RKO (cell line): ENCODE measurements around the gene FAM83F.
A peak's percentile ranks its signal among the peaks of the same experiment; 100 is the strongest.

Source experiments
- DNase-seq: peaks from one replicate; pipeline ENCODE4 v3.0.0-alpha.2; 2016; ENCODE audit warnings: low spot score

FAM83F gene

GRCh38 chr22:40036126-40036525 lies 41.4 kb downstream of the FAM83F start:
- no peak for DNase-seq

DNA sequence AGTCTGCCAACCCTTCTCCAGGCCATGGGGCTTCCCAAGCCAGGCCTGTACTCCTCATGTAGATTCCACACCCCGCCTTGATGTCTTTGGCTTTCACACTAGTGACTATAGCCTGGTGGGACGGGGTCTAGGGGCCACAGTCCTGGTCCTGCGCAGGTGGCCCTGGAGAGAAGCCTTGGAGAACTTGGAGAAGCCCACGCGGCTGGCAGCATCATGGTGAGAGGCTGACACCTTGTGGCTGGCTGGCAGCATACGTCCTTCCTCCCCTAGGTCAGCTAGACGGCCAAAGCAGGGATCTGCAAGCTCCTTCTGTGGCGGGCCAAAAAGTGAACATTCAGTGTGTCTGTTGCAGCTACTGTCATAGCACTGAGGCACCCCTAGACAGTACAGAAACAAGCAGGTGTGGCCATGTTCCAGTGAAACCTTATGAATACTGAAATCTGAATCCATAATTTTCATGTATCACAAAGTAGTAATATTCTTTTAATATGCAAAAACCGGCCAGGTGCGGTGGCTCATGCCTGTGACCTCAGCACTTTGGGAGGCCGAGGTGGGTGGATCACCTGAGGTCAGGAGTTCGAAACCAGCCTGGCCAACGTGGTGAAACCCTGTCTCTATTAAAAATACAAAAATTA lies 42.0 kb downstream of the FAM83F start:
- DNase-seq, result peak; percentile 84

- DNase-seq, result no peak
Measured at GRCh38 chr22:40037320-40037719, 42.6 kb downstream of the FAM83F start.

- DNase-seq, result no peak
Measured at GRCh38 chr22:40039482-40040115, 44.8 kb downstream of the FAM83F start.

GRCh38 chr22:40040927-40041326 lies 46.2 kb downstream of the FAM83F start:
- no peak for DNase-seq

DNA sequence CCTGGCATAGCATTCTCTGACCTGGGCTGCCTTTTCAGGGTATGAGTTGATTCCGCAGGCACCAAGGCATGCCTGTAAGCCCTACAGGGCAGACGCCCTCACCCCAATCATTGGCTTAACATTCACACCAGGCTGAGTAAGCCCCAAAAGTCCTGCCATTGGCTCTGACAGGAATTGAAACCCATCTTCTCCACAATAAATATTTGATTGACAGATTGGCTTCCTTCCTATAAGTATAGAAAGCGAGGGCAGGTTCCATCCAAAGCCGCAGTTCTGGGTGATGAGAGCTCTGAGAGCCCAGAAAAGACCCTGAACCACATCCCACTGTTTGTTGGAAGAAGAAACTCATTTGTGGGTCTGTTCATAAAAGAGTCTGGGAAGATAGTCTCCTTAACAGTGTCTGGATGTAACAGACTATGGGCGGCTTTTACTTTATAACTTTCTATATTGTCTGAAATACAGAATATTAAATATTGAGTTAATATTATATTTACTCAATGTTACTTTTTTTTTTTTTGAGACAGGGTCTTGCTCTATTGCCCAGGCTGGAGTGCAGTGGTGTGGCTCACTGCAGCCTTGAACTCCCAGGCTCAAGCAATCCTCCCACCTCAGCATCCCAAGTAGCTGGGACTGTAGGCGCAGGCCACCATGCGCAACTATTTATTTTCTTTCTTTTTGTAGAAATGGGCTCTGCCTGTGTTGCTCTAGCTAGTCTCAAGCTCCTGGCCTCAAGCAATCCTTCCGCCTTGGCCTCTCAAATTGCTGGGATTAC lies 46.8 kb downstream of the FAM83F start:
- DNase-seq, result no peak

GRCh38 chr22:40042312-40042711 lies 47.6 kb downstream of the FAM83F start:
- DNase-seq, result no peak

DNA sequence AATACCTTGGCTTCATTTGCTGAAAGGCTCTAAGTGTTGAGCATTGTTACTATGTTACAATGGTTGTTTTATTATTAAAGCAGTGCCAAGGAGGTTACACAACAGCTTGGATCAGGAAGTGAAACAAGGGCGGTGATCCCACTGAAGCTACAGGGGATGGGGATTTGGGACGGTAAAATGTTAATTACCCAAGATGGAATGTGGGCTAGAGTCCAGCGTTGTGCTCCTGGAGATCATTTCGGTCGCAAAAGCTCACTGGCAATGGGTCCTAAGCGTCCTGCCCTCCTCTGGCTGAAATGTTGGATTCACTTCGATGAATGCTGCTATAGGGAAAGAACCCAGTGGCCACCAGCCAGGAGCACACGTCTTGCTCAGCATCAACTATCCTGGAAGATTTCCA lies 48.3 kb downstream of the FAM83F start:
- DNase-seq, result no peak

GRCh38 chr22:40043793-40044101 lies 49.0 kb downstream of the FAM83F start:
- no peak for DNase-seq

GRCh38 chr22:40044102-40044869 lies 49.5 kb downstream of the FAM83F start:
- peak; percentile 99 for DNase-seq

- DNase-seq, result peak; percentile 59
Measured at GRCh38 chr22:40044870-40045834, 50.4 kb downstream of the FAM83F start.

GRCh38 chr22:40046126-40046525 lies 51.4 kb downstream of the FAM83F start:
- no peak for DNase-seq

- no peak for DNase-seq
Measured at GRCh38 chr22:40050258-40050657, 55.5 kb downstream of the FAM83F start.

DNA sequence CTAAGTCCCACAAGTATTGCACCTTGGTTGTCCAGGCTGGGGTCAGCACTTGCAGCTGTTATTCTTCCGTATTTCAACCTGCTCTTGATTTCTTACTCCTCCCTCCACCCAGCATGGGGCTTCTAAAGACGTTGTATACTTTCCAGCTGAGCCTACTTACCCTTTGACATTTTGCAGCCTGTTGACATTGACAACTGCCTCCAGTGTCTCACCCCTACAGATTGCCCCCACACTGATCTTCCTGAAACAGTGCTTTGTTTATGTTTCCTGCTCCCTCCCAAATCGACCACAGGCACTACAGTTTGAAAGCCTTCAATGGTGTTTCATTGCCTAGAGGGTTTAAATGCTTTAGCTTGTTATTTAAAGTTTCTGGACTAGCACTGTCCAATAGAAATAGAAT lies 56.6 kb downstream of the FAM83F start:
- no peak for DNase-seq

GRCh38 chr22:40053460-40053859 lies 58.7 kb downstream of the FAM83F start:
- DNase-seq, result no peak

DNA sequence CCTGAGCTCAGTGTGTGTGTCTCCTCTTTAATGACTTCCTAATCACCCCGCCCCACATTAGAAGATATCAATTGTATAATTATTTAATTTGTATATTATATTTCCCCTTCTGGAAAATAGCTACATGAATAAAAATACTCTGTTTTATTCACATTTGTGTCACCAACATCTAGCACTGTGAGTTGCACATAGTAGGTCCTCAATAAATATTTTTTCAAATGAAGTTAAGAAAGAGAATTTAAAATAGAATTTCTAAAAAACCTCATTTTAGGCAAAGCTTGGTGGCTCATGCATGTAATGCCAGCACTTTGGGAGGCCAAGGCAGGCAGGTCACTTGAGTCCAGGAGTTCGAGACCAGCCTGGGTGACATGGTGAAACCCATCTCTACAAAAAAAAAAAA lies 59.7 kb downstream of the FAM83F start:
- no peak for DNase-seq

DNA sequence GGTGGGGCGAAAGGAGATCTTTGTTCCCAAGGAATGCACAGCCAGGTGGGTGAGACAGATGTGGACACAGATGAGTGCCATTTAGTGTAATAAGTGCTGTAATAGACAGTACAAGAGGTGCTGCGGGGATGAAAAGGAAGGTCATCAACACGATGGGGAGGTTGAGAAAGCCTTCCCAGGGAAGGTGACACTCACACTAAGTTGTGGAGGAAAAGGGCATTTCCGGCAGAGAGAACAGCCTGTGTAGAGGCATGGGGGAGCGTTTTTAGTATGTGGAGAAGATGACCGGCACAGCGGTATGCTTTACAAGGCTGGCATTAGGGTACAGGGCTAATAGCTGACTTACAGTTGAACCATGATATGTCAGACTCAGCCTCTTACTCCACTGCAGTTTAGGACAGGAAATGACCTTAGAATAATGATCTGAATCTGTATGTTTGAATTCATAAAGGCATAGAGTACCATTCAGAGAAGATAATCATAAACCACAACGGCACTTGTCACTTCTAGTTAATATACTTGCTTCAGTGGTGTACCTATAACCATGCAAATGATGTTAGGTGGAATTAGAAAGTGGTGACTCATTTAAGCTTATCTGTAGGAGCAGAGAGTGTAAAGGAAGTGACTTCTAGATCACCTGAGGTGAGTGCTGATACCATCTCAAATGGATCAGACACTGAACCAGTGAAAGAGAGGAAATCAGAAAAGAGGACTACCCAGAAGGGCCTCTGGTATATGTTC lies 60.6 kb downstream of the FAM83F start:
- no peak for DNase-seq

DNA sequence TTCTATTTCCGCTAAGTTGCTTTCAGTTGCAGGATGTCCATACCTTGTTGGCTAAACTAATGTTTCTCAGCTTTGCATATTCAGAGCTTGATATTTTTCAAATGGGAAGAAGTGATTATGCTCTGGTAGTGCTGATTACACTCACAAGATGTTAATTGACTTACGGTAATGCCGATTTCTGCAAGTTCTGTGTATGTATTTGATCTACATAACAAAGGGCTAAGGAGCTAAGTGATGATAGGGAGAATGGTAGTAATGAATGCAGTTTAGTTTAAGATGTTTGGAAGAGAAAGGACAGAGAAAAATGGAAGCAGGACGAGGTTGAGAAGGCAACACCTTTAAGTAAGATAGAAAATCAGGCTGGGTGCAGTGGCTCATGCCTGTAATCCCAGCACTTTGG lies 61.4 kb downstream of the FAM83F start:
- no peak for DNase-seq

DNA sequence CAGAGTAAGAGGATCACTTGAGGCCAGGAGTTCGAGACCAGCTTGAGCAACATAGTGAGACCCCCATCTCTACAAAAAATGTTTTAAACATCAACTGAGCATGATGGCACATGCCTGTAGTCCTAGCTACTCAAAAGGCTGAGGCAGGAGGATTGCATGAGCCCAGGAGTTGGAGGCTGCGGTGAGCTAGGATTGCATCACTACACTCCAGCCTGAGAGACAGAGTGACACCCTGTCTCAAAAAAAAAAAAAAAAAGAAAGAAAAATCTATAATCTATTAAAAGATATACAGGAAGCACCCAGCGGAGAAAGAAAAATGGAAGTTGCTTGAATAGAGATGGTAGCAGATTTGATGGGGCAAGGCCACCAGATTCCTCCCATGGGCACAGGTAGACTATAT lies 61.8 kb downstream of the FAM83F start:
- DNase-seq, result no peak

DNA sequence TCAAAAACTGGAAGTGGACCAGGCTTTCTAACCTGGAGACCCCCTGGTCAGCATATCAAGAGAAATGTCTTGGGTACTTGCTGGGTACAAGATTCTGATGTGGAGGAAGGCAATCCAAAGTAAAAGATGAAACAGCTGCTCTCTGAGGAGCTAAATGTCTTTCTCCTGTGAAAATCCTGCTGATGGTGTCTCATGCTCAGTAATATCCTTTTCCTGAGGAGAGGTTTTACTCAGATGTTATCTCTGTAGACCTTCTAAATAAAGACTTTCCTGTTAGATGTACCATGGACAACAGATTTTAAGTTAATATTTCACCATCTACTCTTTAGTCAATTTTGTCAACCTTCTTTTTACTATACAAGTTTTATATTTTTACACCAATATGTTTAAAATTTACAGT lies 62.9 kb downstream of the FAM83F start:
- DNase-seq, result no peak

DNA sequence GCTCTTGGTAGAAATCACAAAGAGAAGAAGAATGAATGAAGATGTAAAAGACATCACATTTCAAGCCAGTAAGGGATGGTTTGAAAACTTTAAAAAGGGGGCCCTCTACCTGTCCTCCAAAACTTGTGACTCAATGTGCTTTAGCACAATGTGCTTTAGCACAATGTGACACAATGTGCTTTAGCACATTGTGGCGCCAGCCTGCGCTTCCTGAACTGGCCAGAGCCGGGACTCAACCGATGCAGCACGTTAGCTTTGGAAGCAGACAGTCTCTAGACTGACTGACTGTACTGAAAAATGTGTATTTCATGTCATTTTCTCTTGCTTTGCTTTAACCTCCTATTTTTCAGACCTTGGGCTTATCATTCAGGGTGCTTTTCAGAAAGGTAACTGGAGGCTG lies 63.5 kb downstream of the FAM83F start:
- DNase-seq, result no peak
